NCI-H446 treated with DMSO at 0.1 percent for 48 hours (cell line): ENCODE data around the gene PRB4.
"Not testable (repeated sequence)": the region's sequence is repeated elsewhere in the genome, so short reads cannot be mapped to it uniquely, and the experiment has no call there.

Source experiments
- DNase-seq: peaks from one replicate; lab custom pipeline; 2025; lab: John Stamatoyannopoulos, UW

Gene PRB4

GRCh38 chr12:11310336-11310735, at the start of gene PRB4:
Gene PRB4 (minus strand): TSS chr12:11310436. CDS start chr12:11310398, 38 bp downstream.
- DNase-seq: no peak

- not testable (repeated sequence) for DNase-seq
Observed at GRCh38 chr12:11351736-11352135, 41.5 kb upstream of the PRB4 start.

GRCh38 chr12:11348439-11348838, 38.2 kb upstream of the PRB4 start:
- DNase-seq: no peak

GRCh38 chr12:11347810-11348209, 37.6 kb upstream of the PRB4 start:
- DNase-seq: no peak

- DNase-seq: no peak
Observed at GRCh38 chr12:11344500-11344899, 34.3 kb upstream of the PRB4 start.

- no peak for DNase-seq
Observed at GRCh38 chr12:11324426-11324825, 14.2 kb upstream of the PRB4 start.

- DNase-seq: no peak
Observed at GRCh38 chr12:11321980-11322379, 11.7 kb upstream of the PRB4 start.

GRCh38 chr12:11307143-11307542, 3.1 kb downstream of the PRB4 start:
- DNase-seq: no peak

- DNase-seq: no peak
Observed at GRCh38 chr12:11273449-11273848, 36.8 kb downstream of the PRB4 start.

GRCh38 chr12:11269607-11270006, 40.6 kb downstream of the PRB4 start, which contains the start of gene PRB3:
Gene PRB3 (minus strand): TSS chr12:11269707. CDS start chr12:11269669, 38 bp downstream.
- DNase-seq: no peak

GRCh38 chr12:11264501-11264900, 45.7 kb downstream of the PRB4 start:
- no peak for DNase-seq
